Activated naive CD8-positive, alpha-beta T cell treated with anti-CD3 and anti-CD28 coated beads for 36 hours (primary cell): ENCODE data around the gene HS3ST3A1. TPM values are rescaled to one million over a fixed set of nuclear protein-coding genes. Genes with fewer than 3 reads are reported as not detected.

Source experiments
- DNase-seq: peaks from one replicate; pipeline ENCODE4 v3.0.0; 2021
- H3K27ac Mint-ChIP-seq: one replicate; pipeline ENCODE4 v1.8.0; 2022; ENCODE audit warnings: mild to moderate bottlenecking, moderate library complexity, mixed read lengths
- H3K27me3 Mint-ChIP-seq: one replicate; pipeline ENCODE4 v1.8.0; 2022; ENCODE audit warnings: mild to moderate bottlenecking, mixed read lengths
- H3K36me3 Mint-ChIP-seq: one replicate; pipeline ENCODE4 v1.8.0; 2021; ENCODE audit warnings: mild to moderate bottlenecking, mixed read lengths
- H3K4me1 Mint-ChIP-seq: one replicate; pipeline ENCODE4 v1.8.0; 2021; ENCODE audit warnings: mixed read lengths
- H3K4me3 Mint-ChIP-seq: one replicate; pipeline ENCODE4 v1.8.0; 2022; ENCODE audit warnings: mild to moderate bottlenecking, moderate library complexity, mixed read lengths
- H3K9me3 Mint-ChIP-seq: one replicate; pipeline ENCODE4 v1.8.0; 2022; ENCODE audit warnings: mixed read lengths
- total RNA-seq, 2 experiments: library from RNA; stranded (reverse); gene quantifications; one replicate each; pipeline ENCODE4 v1.2.3, GENCODE V29; 2021

Gene HS3ST3A1
- total RNA-seq, 2 experiments from 2014 or later, result 0.12 to 0.16 TPM

DNA sequence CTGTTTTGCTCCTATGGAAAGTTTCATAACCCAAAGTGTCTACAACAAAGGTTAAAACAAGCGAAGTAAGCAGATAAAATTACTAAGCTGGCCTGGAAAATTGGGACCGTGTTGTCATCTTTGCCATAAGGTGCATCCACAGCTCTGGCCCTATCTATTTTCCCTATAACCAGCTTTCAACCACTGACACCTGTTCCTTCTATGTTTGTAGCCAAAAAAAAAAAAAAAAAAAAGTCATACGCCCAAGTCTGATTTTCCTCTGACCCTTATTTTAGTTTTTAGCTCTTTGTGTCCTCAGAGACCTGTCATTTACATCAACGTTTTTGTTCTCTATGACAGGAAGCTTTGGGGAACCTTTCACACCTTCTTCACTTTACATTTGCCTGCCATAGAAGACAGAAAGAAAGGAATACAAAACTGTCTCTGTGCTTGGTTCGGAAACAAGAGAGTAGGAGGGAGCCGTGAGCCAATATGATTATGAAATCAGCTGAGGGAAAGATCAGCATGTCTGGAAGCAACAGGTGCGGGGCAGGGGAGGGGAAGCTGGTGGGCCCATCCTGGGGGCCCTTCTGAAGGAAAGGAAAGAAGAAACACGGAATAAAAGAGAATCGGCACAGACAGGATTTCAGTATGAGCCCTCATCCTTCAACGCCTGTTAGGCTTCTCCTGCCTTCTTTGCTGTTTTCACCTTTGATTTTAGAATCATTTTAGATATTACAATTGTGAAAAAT lies 8.5 kb downstream of the HS3ST3A1 start:
- Mint-ChIP-seq H3K27me3 (peaks cover 27% of the 10 kb centered on the region), H3K27ac (no peak overlapping the region), H3K4me3 (no peak overlapping the region), H3K9me3 (no peaks in the 10 kb centered on the region), H3K4me1 (peaks cover 8% of the 10 kb centered on the region), H3K36me3 (no peaks in the 10 kb centered on the region)
- DNase-seq, result no peak

DNA sequence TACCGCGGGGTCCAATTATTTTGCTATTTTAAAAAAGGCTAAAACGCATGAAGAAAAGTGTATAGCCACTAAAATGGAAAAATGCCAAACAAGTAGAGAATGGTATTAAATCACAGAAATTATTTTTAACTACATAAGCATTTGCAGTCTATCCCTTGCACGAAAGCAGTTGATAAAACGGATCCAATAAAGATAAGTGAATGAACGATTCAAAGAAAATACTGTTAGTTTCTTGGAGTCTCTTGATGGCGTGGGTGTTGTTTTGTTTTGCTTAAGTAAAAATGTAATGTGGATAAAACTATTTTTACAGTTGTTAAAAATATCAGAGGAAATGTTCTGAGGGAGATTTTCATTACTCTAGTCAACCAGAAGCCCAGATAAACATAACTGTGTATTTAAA lies 9.3 kb downstream of the HS3ST3A1 start:
- Mint-ChIP-seq H3K27ac (no peak overlapping the region), H3K27me3 (peaks cover 24% of the 10 kb centered on the region), H3K36me3 (no peaks in the 10 kb centered on the region), H3K4me1 (peaks cover 8% of the 10 kb centered on the region), H3K9me3 (no peaks in the 10 kb centered on the region), H3K4me3 (no peak overlapping the region)
- no peak for DNase-seq

DNA sequence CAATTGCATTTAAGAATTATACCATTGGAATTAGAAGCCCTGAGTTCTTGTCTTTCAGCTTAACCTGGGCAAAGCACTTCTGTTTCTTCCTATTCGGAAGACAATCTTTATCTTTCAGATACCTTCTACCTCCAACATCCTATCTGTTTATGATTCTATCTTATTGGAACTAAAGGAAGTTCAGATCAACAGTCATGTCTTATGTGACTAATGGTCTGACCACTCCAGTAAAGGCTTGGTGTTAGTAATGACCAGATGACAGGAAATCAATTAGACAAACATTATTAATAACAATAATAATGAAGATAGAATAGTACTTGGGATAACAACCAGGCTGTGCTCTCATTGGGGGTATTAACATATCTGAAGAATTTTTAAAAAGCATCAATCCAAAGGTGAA lies 11.3 kb downstream of the HS3ST3A1 start:
- Mint-ChIP-seq H3K36me3 (no peaks in the 10 kb centered on the region), H3K4me3 (no peak overlapping the region), H3K27ac (no peak overlapping the region), H3K27me3 (peaks cover 8% of the 10 kb centered on the region), H3K4me1 (peaks cover 8% of the 10 kb centered on the region), H3K9me3 (no peaks in the 10 kb centered on the region)
- no peak for DNase-seq

DNA sequence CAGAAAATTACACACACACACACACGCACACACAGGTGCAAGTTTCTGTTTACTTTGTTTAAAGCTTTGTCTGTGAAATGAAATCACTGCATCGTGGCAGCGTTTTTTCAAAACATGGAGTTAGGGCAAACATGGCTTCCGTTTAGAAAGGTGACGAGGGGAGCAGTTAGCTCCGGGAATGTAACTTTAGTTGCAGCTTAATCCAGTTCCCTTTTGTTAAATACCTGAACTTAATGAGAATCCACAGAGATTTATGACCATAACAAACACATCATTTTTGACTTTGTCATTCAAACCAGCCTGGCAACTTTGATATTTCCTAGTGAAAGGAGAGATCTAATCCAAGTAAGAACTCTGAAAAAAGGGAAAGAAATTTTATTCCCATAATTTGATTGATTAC lies 12.1 kb downstream of the HS3ST3A1 start:
- Mint-ChIP-seq H3K4me3 (no peak overlapping the region), H3K36me3 (no peaks in the 10 kb centered on the region), H3K4me1 (peaks cover 5% of the 10 kb centered on the region), H3K27me3 (peaks cover 4% of the 10 kb centered on the region), H3K9me3 (no peaks in the 10 kb centered on the region), H3K27ac (no peak overlapping the region)
- DNase-seq, result no peak

DNA sequence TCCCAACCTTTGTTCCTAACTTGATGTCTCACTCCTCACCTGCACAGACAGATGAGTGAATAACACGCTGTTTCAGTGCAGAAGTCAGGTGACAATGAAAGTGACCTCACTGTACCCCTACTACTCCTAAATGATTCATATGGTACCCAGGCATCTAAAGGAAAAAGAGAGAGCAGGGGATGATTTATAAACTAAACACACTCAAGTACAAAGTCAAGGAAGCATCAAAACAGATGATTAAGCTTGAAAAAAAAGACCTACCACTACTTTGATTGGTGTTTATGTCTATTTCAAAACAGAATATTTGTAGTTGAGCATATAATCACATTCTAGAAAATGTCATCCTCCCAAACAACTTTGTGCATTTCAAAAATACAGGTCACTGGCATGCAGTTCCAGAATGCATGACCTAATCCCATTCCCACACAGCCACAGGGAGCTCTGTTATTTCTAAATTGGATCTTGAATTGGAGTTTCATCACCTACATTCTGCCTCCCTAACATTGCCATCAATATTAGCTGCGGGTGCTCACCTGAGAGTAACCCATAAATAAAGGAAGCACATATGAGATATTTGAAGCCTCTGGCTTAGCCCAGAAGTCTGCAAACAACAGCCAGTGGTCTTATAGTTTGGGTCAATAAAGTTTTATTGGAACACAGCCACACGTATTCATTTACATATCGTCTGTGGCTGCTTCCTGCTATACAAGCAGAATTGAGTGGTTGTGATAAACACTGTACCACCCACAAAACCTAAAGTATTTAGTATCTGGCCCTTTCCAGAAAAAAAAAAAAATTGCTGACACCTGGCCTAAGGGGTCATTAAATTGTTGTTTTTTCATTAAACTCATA lies 14.0 kb downstream of the HS3ST3A1 start:
- Mint-ChIP-seq H3K4me1 (peaks cover 4% of the 10 kb centered on the region), H3K36me3 (no peaks in the 10 kb centered on the region), H3K27ac (no peak overlapping the region), H3K27me3 (peaks cover 10% of the 10 kb centered on the region), H3K9me3 (no peaks in the 10 kb centered on the region), H3K4me3 (no peak overlapping the region)
- no peak for DNase-seq

DNA sequence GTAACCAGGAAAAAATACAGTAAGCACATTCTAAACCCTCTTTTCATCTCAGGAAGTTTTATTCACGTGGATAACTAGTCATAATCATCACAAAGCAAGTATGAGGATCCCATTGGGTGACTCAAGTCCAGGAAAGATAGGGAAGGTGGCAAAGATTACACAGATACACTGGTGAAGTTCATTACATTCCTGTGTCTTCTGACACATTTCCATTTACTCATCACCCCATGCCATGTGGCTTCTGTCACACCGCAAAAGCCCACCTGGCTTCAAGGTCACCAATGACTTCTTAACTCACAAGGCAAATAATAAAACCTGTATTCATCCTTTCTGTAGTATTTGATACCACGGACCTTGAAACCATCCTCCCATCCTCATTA lies 17.0 kb downstream of the HS3ST3A1 start:
- Mint-ChIP-seq H3K36me3 (no peaks in the 10 kb centered on the region), H3K27ac (no peak overlapping the region), H3K27me3 (peaks cover 10% of the 10 kb centered on the region), H3K9me3 (no peaks in the 10 kb centered on the region), H3K4me1 (peaks cover 2% of the 10 kb centered on the region), H3K4me3 (no peak overlapping the region)
- DNase-seq, result no peak

DNA sequence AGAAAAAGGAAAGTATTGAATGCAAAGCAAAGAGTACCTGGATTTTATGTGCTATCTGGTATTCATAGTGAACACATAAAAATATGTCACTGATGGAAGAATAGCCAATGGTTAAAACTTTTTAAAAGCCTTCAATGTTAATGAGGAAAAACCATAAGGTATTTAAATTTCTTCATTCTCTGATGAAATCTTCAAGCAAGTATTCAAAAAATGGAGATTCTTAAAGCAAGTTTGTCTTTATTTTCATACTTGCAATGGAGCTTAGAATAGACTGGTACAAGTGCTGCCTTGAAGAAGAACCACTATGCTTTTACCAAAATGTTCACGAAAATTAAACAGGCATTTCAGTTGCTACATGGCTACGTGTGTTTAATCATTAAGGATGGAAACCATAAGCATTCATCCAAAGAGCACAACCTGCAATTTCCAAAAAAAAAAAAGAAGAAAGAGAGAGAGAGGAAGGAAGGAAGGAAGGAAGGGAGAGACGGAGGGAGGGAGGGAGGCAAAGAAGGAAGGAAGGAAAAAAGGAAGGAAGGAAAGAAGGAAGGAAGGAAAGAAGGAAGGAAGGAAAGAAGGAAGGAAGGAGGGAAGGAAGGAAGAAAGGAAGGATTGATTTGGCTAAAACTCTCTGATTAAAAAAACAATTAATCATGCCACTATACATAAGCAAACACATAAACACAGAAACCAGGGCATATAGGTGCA lies 17.6 kb downstream of the HS3ST3A1 start:
- Mint-ChIP-seq H3K36me3 (no peaks in the 10 kb centered on the region), H3K27me3 (peaks cover 10% of the 10 kb centered on the region), H3K9me3 (no peaks in the 10 kb centered on the region), H3K4me3 (no peak overlapping the region), H3K4me1 (no peaks in the 10 kb centered on the region), H3K27ac (no peak overlapping the region)
- DNase-seq, result no peak

DNA sequence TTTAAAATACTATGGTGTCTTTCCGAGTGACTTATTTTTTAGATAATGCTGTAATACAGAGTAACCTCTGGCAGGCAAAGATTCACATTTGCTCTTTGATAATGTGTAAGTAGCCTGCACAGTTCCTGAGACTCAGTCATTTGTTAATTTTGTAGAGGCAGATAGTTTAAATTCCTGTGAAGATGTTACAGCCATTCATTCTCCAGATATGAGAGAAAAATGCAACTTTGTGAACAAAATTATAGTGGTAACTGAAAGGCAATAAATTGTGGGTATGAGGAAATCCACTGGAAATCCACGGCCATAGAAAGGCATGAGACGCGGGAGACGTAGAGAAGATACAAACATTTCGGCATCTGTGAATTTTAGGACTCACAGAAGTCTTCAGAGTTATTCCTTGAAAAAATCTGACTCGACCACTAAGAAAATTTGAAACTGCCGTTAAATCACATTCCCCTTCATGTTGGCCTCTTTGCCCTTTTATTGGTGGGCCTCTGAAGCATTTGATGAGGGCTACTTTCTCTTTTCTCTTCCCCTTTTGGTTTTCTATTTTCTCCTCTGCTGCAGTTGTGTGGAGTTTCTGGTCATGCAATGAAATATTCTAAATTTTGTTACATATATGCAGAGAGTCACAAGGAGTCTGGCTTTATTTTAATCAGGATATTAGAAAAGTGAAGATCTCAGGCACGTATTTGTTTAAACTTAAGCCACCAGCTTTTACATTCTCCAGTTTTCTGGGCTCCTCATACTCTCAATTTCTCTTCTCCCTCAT lies 18.8 kb downstream of the HS3ST3A1 start:
- H3K9me3 Mint-ChIP-seq, result no peaks in the 10 kb centered on the region
- no peaks in the 10 kb centered on the region for H3K36me3 Mint-ChIP-seq
- H3K27me3 Mint-ChIP-seq, result peaks cover 10% of the 10 kb centered on the region
- DNase-seq, result no peak
- H3K27ac Mint-ChIP-seq, result no peak overlapping the region
- no peak overlapping the region for H3K4me3 Mint-ChIP-seq
- no peaks in the 10 kb centered on the region for H3K4me1 Mint-ChIP-seq

DNA sequence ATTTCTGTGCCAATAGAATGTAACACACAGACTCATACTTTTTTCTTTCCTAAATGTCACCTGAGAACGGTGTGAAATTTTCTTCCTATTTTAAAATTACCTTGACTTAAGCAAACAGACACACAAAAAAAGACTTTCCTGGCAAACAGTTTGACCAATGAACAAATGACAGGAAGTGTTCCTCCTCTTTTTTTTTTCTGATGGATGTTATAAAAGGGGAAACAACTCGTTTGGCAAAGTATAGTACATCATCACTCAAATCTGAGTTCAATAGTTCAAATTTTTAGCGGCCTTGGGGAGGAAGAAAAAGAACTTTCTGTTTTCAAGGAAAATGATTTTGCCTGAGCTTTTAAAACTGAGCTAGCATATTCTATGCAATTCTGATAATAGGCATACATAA lies 19.8 kb downstream of the HS3ST3A1 start:
- no peaks in the 10 kb centered on the region for H3K4me1 Mint-ChIP-seq
- no peaks in the 10 kb centered on the region for H3K36me3 Mint-ChIP-seq
- H3K9me3 Mint-ChIP-seq, result peaks cover under 1% of the 10 kb centered on the region
- H3K27me3 Mint-ChIP-seq, result peaks cover 17% of the 10 kb centered on the region
- H3K4me3 Mint-ChIP-seq, result no peak overlapping the region
- H3K27ac Mint-ChIP-seq, result no peak overlapping the region
- no peak for DNase-seq

DNA sequence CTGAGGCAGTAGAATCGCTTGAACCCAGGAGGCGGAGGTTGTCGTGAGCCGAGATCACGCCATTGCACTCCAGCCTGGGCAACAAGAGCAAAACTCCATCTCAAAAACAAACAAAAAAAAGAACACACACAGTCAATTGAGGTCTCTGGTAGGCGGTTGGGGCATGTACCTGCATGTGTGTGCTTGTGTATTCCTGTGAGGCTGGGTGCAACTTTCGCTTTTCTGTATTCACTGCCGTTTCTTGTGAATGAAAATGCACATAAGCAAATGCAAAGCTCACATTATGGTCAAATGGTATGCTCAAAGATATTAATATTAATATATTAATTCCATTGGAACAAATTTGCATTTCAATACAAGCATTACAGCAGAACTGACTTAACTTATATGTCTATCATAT lies 20.9 kb downstream of the HS3ST3A1 start:
- H3K4me1 Mint-ChIP-seq, result no peaks in the 10 kb centered on the region
- H3K27me3 Mint-ChIP-seq, result peaks cover 17% of the 10 kb centered on the region
- no peak for DNase-seq

DNA sequence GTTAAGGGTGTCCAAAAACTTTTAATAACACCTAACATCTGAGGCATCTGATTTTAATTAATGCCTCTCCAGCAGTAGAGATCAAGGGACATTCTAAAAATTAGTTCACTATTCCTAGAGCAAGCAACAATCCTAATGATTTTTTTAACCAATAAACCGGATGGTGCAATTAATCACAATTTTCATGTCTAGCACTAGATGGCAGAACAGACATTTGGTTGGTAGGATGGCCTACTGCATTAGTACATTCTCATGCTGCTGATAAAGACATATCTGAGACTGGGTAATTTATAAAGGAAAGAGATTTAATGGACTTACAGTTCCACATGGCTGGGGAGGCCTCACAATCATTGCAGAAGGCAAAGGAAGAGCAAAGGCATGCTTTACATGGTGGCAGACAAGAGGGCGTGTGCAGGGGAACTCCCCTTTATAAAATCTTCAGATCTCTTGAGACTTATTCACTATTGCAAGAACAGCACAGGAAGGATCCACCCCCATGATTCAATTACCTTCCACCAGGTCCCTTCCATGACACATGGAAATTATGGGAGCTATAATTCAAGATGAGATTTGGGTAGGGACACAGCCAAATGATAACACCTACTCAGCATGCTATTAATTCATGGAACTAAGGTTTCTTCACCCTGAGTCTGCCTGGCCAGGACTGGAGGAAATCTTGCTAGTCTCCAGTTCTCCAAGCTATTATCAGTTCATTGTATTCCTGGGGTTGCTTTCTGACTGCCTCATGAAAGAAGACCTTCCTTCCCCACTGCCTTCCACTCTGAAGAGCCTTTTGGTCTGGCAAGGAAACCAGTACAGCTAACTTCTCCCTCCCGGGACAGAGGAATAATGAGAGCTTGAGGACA lies 24.8 kb downstream of the HS3ST3A1 start:
- Mint-ChIP-seq H3K9me3 (peaks cover 3% of the 10 kb centered on the region), H3K27me3 (peaks cover 22% of the 10 kb centered on the region), H3K27ac (no peak overlapping the region), H3K4me1 (no peaks in the 10 kb centered on the region), H3K4me3 (no peak overlapping the region), H3K36me3 (no peaks in the 10 kb centered on the region)
- DNase-seq, result no peak

More for the DNA sequence above, 20.9 kb downstream of the HS3ST3A1 start:
- no peaks in the 10 kb centered on the region for H3K36me3 Mint-ChIP-seq
- peaks cover 3% of the 10 kb centered on the region for H3K9me3 Mint-ChIP-seq
- no peak overlapping the region for H3K4me3 Mint-ChIP-seq
- no peak overlapping the region for H3K27ac Mint-ChIP-seq

DNA sequence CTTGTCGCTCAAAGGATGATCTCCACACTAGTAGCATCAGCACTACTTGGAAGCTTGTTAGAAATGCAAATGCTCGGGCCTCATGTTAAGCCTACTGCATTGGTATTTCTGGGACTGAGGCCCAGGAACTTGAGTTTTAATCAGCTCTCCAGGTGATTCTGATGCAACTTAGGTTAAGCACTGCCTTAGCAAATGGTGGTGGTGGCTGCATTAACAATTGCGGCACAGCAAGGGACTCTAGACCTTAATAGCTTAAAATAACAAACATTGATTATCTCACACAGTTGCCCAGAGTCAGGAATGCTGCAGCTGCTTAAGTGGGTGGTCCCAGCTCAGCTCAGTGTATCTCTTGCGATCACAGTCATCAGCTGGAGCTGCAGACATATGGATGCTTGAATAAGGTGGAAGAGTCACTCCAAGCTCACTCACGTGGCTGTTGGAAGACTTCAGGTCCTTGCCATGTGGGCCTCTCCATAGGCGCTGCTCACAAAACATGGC lies 25.8 kb downstream of the HS3ST3A1 start:
- Mint-ChIP-seq H3K9me3 (peaks cover 3% of the 10 kb centered on the region), H3K27me3 (peaks cover 30% of the 10 kb centered on the region), H3K4me3 (no peak overlapping the region), H3K4me1 (no peaks in the 10 kb centered on the region), H3K27ac (no peak overlapping the region), H3K36me3 (no peaks in the 10 kb centered on the region)
- no peak for DNase-seq

DNA sequence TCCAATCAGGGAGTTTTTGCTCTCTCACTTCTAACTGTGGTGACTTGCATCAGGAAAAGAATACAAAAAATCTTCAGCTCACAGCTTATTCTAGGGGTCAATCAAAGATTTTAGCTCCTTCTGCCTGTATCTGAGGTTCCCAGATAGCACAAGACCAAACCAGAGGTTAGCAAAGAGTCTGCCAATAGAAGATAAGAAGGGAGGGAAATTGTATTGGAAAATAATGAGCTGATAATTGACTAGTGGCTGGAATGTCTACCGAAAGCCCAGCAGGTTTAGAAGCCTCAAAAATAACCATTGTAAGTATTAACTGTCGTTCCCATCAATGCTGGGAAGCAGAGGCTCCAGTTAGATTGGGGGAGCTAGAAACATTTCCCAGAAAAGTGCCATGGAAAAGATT lies 26.3 kb downstream of the HS3ST3A1 start:
- peaks cover 3% of the 10 kb centered on the region for H3K9me3 Mint-ChIP-seq
- no peak for DNase-seq
- H3K4me1 Mint-ChIP-seq, result no peaks in the 10 kb centered on the region
- H3K4me3 Mint-ChIP-seq, result no peak overlapping the region
- H3K36me3 Mint-ChIP-seq, result no peaks in the 10 kb centered on the region
- H3K27me3 Mint-ChIP-seq, result peaks cover 30% of the 10 kb centered on the region
- no peak overlapping the region for H3K27ac Mint-ChIP-seq

DNA sequence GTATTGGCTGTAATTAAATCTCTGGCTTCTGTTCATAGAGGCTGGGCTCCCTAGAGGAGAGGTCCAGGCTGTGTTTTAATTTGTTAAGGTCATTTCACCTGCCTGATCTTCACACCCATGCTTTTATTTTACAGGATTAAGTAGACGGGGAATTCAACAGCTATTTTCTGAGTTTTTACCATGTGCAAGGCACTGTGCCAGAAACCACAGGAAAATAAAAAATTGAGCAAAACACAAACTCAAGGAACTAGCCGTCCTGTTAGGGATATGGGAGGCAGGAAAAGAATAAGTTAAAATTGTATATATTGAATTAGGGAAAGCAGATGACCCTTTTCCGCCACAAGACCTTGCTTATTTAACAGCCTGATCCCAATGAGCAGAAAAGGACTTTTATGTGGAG lies 29.1 kb downstream of the HS3ST3A1 start:
- H3K36me3 Mint-ChIP-seq, result no peaks in the 10 kb centered on the region
- H3K9me3 Mint-ChIP-seq, result peaks cover 3% of the 10 kb centered on the region
- peaks cover 27% of the 10 kb centered on the region for H3K27me3 Mint-ChIP-seq
- H3K4me3 Mint-ChIP-seq, result no peak overlapping the region
- no peaks in the 10 kb centered on the region for H3K4me1 Mint-ChIP-seq
- no peak overlapping the region for H3K27ac Mint-ChIP-seq
- DNase-seq, result no peak
